Activated CD4-positive, alpha-beta T cell treated with anti-CD3 and anti-CD28 coated beads, Interleukin-2, amount 50 U/mL, for 48 hours (primary cell): ENCODE data around the gene PADI2.

ENCODE experiments used
- DNase-seq, 2 experiments: peaks; one replicate each; pipeline ENCODE4 v3.0.0-alpha.2; 2020

PADI2 gene

GRCh38 chr1:17137441-17137840 lies 18.2 kb upstream of the PADI2 start:
- no peak for DNase-seq

DNA sequence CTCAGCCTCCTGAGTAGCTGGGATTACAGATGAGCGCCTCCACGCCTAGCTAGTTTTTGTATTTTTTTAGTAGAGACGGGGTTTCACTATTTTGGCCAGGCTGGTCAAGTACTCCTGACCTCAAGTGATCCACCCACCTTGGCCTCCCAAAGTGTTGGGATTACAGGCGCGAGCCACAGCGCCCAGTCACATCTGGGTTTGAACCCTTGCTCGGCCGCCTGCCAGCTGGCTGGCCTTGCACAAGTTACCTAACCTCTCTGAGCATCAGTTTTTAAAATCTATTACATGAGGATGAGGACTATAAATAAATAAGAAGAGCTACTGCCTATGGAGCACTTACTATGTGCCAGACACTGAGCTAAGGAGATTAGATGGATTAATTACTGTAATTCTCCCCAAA lies 17.7 kb upstream of the PADI2 start:
- no peak for DNase-seq

- DNase-seq: no peak
These were observed 16.9 kb upstream of the PADI2 start for GRCh38 chr1:17136145-17136544.

- DNase-seq: no peak
These were observed 16.3 kb upstream of the PADI2 start for GRCh38 chr1:17135530-17135929.

DNA sequence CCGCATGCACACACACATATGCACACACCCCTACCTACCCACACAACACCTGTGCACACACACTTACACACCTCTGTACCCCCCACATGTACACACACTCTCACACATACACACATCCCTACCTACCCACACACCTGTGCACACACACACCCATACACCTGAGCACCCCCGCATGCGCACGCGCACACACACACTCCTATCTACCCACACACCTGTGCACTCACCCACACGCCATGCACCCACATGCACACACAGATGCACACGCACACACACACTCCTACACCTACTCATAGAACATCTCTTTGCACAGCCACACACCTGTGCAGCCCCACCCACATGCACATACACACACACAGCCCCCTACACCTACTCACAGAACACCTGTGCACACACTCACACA lies 15.5 kb upstream of the PADI2 start:
- DNase-seq: no peak

DNA sequence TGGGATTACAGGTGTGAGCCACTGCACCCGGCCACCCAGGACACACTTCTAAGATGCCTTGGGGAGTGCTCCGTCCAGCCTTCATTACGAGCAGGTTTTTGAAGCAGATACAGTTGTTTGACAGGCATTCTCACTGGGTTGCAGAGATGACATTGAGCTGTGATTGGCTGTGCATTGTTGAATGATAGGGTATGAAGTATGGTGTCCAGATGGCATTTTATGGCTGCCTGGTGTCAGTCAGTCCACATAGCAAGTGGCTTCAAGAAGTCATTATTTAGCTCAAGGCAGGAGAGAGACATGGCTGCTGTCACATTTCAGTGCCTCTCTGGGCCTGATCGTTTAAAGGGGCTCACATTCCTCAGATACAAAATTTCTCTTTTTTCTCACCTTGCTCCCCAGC lies 14.8 kb upstream of the PADI2 start:
- DNase-seq: no peak

DNA sequence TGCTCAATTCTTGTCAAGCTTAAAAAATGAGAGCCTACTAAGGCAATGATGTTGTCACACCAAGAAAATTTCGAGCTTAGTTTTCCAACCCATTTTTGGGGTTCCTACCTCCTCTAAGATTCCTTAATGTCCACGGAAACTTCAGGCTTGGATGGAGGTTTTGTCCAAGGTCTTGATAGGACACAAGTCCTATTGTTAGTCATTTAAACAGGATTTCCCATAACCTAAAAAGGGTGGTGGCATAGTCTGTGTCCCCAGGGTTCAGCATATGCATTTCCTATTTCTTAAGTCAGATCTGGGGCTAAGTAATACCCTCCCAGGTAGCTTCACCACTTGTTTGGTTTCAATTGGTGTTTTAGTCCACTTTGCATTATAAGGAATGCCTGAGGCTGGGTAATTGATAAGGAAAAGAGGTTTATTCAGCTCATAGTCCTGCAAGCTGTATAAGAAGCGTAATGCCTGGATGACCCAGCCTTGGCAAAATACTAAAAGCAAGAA lies 10.9 kb upstream of the PADI2 start:
- DNase-seq: no peak

- no peak for DNase-seq
These were observed 9.1 kb upstream of the PADI2 start for GRCh38 chr1:17128361-17128760.

GRCh38 chr1:17125756-17126237 lies 6.5 kb upstream of the PADI2 start:
- DNase-seq: peak; percentile 89 to 91

DNA sequence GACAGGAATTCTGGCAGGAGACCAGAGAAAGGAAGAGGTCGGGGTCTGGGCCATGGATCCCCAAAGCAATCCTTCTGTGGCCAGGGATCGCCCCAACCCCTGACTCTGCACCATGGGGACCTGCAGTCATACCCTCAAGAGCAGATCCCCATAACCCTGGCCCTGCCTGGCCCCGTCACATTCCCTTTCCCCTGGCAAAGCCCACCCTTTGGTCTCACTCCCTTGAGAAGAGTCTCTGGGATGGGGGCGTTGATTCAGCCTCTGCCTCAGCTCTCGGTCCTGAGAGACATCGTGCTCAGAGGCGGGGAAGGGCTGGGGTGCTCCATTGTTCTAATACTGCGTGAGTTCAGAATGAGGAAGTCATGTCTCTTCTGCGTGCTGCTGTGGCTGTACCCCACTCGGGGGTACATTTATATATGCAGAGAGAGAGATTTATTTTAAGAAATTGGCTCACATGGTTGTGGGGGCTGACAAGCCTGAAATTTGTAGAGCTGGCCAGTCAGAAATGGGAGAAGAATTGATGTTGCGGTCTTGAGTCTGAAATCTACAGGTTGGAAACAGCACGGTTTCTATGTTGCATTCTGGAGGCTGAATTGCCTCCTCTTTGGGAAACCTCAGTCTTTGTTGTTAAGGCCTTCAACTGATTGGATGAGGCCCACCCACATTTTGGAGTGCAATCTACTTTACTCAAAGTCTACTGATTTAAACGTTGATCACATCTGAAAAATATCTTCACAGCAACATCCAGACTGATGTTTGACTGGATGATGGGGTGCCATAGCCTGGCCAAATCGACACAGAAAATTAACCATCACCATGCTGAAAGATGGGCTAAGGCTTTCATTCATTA lies 4.2 kb upstream of the PADI2 start:
- no peak for DNase-seq

DNA sequence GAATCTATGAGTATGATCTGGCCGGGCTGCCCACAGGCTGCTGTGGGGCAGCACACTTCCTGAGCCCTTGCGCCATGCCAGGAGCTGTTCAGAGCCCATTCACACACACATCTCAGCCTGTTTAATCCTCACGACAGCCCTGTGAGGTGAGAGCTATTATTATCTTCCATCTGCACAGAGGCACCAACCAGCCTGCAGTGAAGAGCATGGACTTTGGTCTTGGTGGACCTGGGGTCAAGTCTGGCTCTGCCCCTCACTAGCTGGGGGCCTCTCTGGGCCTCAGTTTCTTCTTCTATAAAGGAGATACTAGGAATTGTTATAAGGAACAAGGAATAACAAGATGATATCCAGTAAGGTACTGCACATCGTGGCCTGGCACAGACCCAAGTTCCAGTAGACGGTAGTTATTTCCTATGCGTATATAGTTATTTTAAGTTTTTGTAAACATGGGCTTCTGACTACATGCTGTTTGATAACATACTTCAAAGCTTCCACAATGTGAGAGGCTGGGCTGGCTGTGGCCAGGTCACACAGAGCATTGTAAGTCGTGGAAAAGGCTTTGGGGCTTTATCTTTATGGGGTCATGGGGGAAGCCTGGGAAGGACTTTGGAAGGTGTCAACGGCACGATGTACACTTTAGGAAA lies 3.4 kb upstream of the PADI2 start:
- DNase-seq: no peak

DNA sequence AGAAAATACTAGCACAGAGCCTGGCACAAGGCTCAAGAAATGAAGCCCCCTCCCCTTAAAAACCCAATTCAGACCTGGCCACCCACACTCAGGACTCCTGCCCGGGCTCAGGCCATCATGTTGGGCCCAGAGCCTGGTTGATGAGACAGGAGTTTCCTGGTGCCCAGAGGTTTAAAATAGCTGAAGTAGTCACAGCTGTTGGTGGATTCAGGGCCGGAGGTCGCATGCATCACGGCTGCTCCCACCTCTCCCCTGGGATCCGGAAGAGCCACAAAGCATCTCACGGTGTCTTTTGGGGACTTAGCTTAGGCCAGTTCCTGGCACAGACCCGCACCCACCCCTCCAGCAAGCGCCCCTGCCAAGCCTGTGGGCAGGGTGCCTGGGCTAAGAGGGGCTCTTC lies 2.6 kb upstream of the PADI2 start:
- DNase-seq: no peak

DNA sequence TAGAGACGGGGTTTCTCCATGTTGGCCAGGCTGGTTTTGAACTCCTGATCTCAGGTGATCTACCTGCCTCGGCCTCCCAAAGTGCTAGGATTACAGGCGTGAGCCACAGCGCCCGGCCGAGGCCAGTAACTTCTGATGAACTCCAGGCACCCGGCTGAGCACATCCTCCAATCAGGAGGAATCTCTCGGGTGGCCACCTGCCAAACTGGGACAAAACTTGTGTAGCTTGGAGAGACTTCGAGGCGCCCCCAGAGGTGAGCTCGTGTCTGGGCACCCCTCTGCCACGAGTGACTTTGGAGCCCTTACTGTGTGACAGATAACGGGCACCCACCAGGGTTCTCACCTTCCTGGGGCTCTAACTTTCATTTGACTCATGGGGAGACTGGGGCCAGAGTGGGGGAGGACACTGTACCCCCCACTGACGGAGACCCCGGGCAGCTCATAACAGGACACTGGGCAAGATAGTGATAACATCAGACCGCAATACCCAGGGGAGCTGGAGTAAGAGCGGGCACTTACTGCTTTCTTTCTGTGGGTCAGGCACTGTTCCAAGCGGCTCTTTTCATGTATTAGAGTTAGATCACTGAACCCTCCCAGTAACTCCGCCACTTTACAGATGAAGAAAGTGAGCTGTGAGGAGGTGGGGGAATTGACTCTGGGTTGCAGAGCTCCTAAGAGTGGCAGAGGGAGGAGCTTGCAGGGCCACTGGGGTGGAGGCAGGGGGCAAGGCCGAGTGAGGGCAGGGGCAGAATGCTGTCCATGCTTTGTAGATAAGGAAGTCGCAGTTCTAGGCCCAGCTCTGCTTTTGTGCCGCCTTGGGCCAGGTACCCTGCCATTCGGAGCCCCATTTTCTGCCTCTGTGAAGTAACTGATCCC lies 1.9 kb upstream of the PADI2 start:
- DNase-seq: no peak

DNA sequence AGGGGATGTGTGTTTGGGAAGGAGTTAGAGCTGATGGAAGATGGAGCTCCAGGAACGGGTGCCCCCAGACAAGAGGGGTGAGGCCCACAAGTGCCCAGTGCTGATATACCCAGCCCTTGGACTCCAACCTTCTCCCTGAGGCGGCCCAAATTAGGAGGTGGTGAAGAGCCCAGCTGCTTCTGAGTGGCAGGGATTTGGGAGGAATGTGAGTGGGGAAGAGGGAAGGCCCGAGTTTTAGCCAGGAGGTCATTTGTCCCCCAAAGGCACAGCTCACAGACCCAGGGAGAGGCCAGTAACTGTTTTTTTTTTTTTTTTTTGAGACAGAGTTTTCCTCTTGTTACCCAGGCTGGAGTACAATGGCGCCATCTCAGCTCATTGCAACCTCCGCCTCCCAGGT lies 1.2 kb upstream of the PADI2 start:
- DNase-seq: no peak

GRCh38 chr1:17119773-17120480 lies 676 bp upstream of the PADI2 start:
- no peak for DNase-seq

GRCh38 chr1:17118706-17119075 lies 560 bp downstream of the PADI2 start:
- DNase-seq: no peak

GRCh38 chr1:17118268-17118667 lies 983 bp downstream of the PADI2 start:
- DNase-seq: no peak

DNA sequence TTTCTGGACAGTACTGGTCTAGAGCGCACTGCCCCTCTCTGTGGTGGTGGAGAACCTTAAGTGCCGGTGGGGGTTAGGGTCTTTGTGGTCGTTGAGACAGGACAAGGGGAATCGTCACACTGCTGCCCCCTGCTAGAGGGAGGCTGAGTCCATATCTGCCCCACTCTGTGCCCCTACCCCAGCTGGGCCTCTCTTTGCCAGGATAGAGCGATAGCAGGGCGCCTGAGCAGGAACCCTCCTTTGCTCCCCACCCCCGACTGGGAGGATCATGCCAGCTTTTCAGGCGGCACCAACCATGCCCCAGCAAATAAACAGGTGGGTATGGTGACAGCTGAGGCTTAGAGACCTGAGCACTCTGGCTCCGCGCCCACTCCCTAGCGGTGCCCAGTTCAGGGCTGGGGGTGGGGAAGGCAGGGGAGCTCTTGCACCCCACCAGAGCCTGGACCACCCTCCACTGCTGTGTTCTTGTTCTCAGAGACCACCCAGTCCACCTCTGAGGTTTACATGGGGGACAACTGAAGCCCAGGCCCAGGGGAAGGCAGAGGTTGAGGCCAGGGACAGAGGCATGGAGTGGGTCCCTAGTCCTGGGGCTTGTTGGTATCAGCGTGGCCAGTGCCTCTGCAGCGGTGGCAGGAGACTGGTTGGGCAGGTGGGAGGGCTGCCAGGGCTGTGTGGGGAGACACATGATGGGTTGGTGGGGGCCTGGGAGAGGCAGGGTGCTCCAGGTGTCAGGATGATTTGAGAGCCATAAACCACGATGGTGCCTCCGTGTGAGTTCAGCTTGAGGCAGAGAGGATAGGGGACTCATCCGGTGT lies 1.6 kb downstream of the PADI2 start:
- DNase-seq: no peak

DNA sequence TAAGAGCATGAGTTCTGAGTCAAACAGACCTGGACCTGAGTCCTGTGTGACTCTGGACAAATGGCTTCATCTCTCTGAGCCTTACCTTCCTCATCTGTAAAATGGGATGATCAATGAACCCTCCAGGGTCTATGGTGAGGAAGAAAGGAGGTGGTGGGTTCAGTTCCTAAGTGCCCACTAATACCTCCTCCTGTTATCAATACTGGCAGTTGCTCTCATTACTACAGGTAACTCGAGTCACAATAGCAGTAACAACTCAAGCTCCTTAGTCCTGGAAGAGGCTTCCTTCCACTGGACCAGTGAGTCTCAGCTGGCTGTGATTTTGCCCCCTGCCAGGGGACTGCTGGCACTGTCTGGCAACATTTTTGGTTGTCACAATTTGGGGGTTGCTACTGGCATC lies 2.6 kb downstream of the PADI2 start:
- DNase-seq: no peak

GRCh38 chr1:17113963-17114362 lies 5.3 kb downstream of the PADI2 start:
- DNase-seq: no peak

- DNase-seq: no peak
These were observed 6.6 kb downstream of the PADI2 start for GRCh38 chr1:17112496-17113236.
